Gastroesophageal sphincter (tissue), 3 donors: Measurements from ENCODE around the gene VIPR2.

ENCODE experiments used
- POLR2A ChIP-seq, 2 donors: fragments of 450-650 bp; IDR thresholded peaks; one replicate each; pipeline ENCODE4 v1.6.1; 2017; ENCODE audit warnings: antibody characterized with exemption in 2 of 2, mild to moderate bottlenecking in 2 of 2, moderate library complexity in 1 of 2
- TF ChIP-seq, protein P1 (sequence below), 4 experiments: fragments of 200-600 bp in 2 of 4; fragments of 450-650 bp in 2 of 4; sonication (generic) in 1 of 4; IDR thresholded peaks; one replicate each; pipeline ENCODE4 v1.5.1; 2017 to 2019; ENCODE audit warnings: antibody characterized with exemption in 4 of 4, mild to moderate bottlenecking in 2 of 4, moderate library complexity in 2 of 4

DNA sequence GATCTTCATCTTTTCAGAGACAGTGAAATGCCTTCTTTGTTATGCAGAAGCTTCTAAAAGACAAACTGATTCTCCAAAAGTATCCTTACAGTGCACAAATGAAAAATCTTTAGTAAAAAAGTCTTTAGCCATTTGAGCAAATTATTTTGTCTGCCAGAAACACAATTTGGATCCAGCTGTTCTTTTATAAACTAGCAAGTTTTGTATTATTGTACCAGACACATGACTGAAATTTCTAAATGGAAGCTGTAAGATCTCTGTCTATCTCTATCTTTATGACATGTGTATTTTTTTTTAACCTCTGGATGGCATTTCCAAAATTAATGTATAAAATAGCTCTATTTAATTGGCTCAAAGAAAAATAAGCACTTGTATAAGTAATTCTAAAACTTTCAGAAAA, 68.3 kb downstream of the VIPR2 start:
- no peak for TF ChIP-seq POLR2A (IDR thresholded peaks at IDR 0.05)
- TF ChIP-seq, protein P1, sequence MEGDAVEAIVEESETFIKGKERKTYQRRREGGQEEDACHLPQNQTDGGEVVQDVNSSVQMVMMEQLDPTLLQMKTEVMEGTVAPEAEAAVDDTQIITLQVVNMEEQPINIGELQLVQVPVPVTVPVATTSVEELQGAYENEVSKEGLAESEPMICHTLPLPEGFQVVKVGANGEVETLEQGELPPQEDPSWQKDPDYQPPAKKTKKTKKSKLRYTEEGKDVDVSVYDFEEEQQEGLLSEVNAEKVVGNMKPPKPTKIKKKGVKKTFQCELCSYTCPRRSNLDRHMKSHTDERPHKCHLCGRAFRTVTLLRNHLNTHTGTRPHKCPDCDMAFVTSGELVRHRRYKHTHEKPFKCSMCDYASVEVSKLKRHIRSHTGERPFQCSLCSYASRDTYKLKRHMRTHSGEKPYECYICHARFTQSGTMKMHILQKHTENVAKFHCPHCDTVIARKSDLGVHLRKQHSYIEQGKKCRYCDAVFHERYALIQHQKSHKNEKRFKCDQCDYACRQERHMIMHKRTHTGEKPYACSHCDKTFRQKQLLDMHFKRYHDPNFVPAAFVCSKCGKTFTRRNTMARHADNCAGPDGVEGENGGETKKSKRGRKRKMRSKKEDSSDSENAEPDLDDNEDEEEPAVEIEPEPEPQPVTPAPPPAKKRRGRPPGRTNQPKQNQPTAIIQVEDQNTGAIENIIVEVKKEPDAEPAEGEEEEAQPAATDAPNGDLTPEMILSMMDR (IDR thresholded peaks at IDR 0.05), result no peak
